Neural progenitor cell (in vitro differentiated cells): ENCODE results near the gene CDHR2.

Experiments
- CTCF ChIP-seq: fragments of 200-600 bp; sonication (generic); IDR thresholded peaks from 2 replicates; pipeline ENCODE4 v1.5.1; 2017; ENCODE audit warnings: antibody characterized with exemption, mild to moderate bottlenecking
- EZH2phosphoT487 ChIP-seq: fragments of 200-600 bp; sonication (generic); IDR thresholded peaks from 2 replicates; pipeline ENCODE4 v1.6.1; 2017; ENCODE audit warnings: antibody characterized with exemption

GRCh38 chr5:176642675-176643490, 93.7 kb downstream of the CDHR2 start:
- no peak for TF ChIP-seq EZH2phosphoT487
- TF ChIP-seq CTCF, result no peak
